ENCODE results near the gene KCNMB3.

DNA sequence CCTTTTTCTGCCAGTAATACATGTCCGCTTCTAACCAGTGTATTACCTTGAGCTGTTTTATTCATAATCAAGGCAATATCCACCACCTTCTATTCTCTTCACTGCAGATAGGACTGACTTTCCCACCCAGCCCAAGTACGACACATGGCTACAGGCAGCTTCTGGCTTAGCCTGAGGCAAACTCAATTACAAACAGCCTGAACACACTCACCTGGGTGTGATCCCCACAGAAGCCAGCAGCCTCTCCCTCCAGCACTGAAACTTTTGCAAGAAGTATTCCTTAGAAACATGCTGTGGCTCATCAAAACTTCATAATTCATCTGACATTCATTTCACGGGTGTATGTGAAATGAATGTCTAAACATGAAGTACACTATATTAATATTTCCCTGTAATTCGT lies 13.5 kb upstream of the KCNMB3 start:
- TF ChIP-seq, protein P1, sequence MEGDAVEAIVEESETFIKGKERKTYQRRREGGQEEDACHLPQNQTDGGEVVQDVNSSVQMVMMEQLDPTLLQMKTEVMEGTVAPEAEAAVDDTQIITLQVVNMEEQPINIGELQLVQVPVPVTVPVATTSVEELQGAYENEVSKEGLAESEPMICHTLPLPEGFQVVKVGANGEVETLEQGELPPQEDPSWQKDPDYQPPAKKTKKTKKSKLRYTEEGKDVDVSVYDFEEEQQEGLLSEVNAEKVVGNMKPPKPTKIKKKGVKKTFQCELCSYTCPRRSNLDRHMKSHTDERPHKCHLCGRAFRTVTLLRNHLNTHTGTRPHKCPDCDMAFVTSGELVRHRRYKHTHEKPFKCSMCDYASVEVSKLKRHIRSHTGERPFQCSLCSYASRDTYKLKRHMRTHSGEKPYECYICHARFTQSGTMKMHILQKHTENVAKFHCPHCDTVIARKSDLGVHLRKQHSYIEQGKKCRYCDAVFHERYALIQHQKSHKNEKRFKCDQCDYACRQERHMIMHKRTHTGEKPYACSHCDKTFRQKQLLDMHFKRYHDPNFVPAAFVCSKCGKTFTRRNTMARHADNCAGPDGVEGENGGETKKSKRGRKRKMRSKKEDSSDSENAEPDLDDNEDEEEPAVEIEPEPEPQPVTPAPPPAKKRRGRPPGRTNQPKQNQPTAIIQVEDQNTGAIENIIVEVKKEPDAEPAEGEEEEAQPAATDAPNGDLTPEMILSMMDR (IDR thresholded peaks at IDR 0.05; ENCODE audit: poor library complexity): no peak
- no peak for TF ChIP-seq EZH2 (IDR thresholded peaks at IDR 0.05; ENCODE audit: borderline replicate concordance)
- TF ChIP-seq EZH2phosphoT487 (IDR thresholded peaks at IDR 0.05; ENCODE audit: low read depth, severe bottlenecking, unreplicated experiment): no peak

Measured in hepatocyte (in vitro differentiated cells).